Testis (tissue), 2 donors: ENCODE results near the gene ADI1.

ENCODE experiments used
- POLR2A ChIP-seq: fragments of 450-650 bp; IDR thresholded peaks from one replicate; pipeline ENCODE4 v1.6.1; 2017; ENCODE audit warnings: antibody characterized with exemption, mild to moderate bottlenecking, moderate library complexity
- TF ChIP-seq, protein P1 (sequence below), 3 experiments: fragments of 450-650 bp in 2 of 3; fragments of 200-600 bp in 1 of 3; sonication (generic) in 1 of 3; IDR thresholded peaks; one replicate each; pipeline ENCODE4 v1.5.1; 2016 to 2019; ENCODE audit warnings: antibody characterized with exemption in 3 of 3, mild to moderate bottlenecking in 2 of 3, moderate library complexity in 1 of 3

- TF ChIP-seq, protein P1, sequence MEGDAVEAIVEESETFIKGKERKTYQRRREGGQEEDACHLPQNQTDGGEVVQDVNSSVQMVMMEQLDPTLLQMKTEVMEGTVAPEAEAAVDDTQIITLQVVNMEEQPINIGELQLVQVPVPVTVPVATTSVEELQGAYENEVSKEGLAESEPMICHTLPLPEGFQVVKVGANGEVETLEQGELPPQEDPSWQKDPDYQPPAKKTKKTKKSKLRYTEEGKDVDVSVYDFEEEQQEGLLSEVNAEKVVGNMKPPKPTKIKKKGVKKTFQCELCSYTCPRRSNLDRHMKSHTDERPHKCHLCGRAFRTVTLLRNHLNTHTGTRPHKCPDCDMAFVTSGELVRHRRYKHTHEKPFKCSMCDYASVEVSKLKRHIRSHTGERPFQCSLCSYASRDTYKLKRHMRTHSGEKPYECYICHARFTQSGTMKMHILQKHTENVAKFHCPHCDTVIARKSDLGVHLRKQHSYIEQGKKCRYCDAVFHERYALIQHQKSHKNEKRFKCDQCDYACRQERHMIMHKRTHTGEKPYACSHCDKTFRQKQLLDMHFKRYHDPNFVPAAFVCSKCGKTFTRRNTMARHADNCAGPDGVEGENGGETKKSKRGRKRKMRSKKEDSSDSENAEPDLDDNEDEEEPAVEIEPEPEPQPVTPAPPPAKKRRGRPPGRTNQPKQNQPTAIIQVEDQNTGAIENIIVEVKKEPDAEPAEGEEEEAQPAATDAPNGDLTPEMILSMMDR (IDR thresholded peaks at IDR 0.05): no peak
- no peak for TF ChIP-seq POLR2A
Measured at GRCh38 chr2:3485166-3485565, 34.2 kb downstream of the ADI1 start.
